Esophagus (tissue), 2 donors: ENCODE results near the gene TOP3A. TPM values are rescaled to one million over a fixed set of nuclear protein-coding genes. Genes with fewer than 3 reads are reported as not detected.

Source experiments
- H3K27ac ChIP-seq, 2 donors: one replicate each; pipeline ENCODE4 v1.5.1; 2013; ENCODE audit warnings: low read depth in 2 of 2, mild to moderate bottlenecking in 2 of 2, inconsistent platforms in 1 of 2, low read length in 1 of 2, moderate library complexity in 1 of 2
- H3K27me3 ChIP-seq, 2 donors: one replicate each; pipeline ENCODE4 v1.6.1; 2013; ENCODE audit warnings: low read length in 2 of 2, control low read depth in 1 of 2, mild to moderate bottlenecking in 1 of 2; ENCODE audit not compliant: insufficient read depth in 2 of 2, control insufficient read depth in 1 of 2
- H3K36me3 ChIP-seq, 2 donors: one replicate each; pipeline ENCODE4 v1.6.1; 2013; ENCODE audit warnings: low read length in 1 of 2; ENCODE audit not compliant: control insufficient read depth in 2 of 2, insufficient read depth in 2 of 2
- H3K4me1 ChIP-seq, 2 donors: one replicate each; pipeline ENCODE4 v1.6.1; 2013; ENCODE audit warnings: low read length in 1 of 2; ENCODE audit not compliant: control insufficient read depth in 2 of 2, insufficient read depth in 2 of 2
- H3K4me3 ChIP-seq, 2 donors: one replicate each; pipeline ENCODE4 v1.5.1; 2013; ENCODE audit warnings: low read length in 2 of 2, mild to moderate bottlenecking in 2 of 2, low read depth in 1 of 2, moderate library complexity in 1 of 2
- H3K9me3 ChIP-seq, 2 donors: one replicate each; pipeline ENCODE4 v1.6.1; 2013; ENCODE audit warnings: mild to moderate bottlenecking in 2 of 2, low read depth in 1 of 2, low read length in 1 of 2, moderate library complexity in 1 of 2; ENCODE audit not compliant: control insufficient read depth in 2 of 2, insufficient read depth in 1 of 2
- WGBS, 2 donors: extraction: QIAGEN DNeasy Blood & Tissue Kit; methylation state at CpG; one replicate each; pipeline ENCODE4 v1.1.7; 2013; 5-methylcytosine and 5-hydroxymethylcytosine counted together
- polyA plus RNA-seq, 2 donors: library from polyadenylated mRNA; stranded (reverse); fragments of 200-250 nt; gene quantifications; one replicate each; pipeline ENCODE4 v1.2.3, GENCODE V29; 2013
- donor health status: healthy with polysubstance abuse.
- donor health status: Bipolar disorder and iron deficiency.

Gene TOP3A
- polyA plus RNA-seq, 2 donors, result 9.4 to 14.6 TPM

- H3K4me1 ChIP-seq, result no peaks in the 10 kb centered on the region
- WGBS, 2 donors, result 91 to 92% methylated on average over 6 of the region's 6 CpGs
- H3K9me3 ChIP-seq, result no peaks in the 10 kb centered on the region
- H3K36me3 ChIP-seq, result peaks cover 34 to 48% of the 10 kb centered on the region in 2 donors
- H3K27ac ChIP-seq, result no peak overlapping the region
- H3K27me3 ChIP-seq, result no peaks in the 10 kb centered on the region
- no peak overlapping the region for H3K4me3 ChIP-seq
These were observed 33.0 kb downstream of the TOP3A start for GRCh38 chr17:18281788-18282187.

GRCh38 chr17:18280766-18281371 is 33.9 kb downstream of the TOP3A start:
- H3K36me3 ChIP-seq, result peaks cover 36 to 56% of the 10 kb centered on the region in 2 donors
- H3K4me1 ChIP-seq, result no peaks in the 10 kb centered on the region
- H3K9me3 ChIP-seq, result no peaks in the 10 kb centered on the region
- H3K4me3 ChIP-seq, result no peak overlapping the region
- no peaks in the 10 kb centered on the region for H3K27me3 ChIP-seq
- WGBS, 2 donors, result 59 to 63% methylated on average over 5 of the region's 5 CpGs
- no peak overlapping the region for H3K27ac ChIP-seq

- peaks cover 36 to 54% of the 10 kb centered on the region in 2 donors for H3K36me3 ChIP-seq
- H3K4me1 ChIP-seq, result no peaks in the 10 kb centered on the region
- H3K9me3 ChIP-seq, result no peaks in the 10 kb centered on the region
- no peak overlapping the region for H3K27ac ChIP-seq
- no peaks in the 10 kb centered on the region for H3K27me3 ChIP-seq
- WGBS, 2 donors, result 91 to 97% methylated on average over 4 of the region's 4 CpGs
- no peak overlapping the region for H3K4me3 ChIP-seq
These were observed 34.5 kb downstream of the TOP3A start for GRCh38 chr17:18280249-18280648.

GRCh38 chr17:18278867-18279266 is 35.9 kb downstream of the TOP3A start:
- Histone ChIP-seq H3K36me3 (peaks cover 42 to 57% of the 10 kb centered on the region in 2 donors), H3K27me3 (no peaks in the 10 kb centered on the region), H3K9me3 (no peaks in the 10 kb centered on the region), H3K4me1 (no peaks in the 10 kb centered on the region), H3K27ac (no peak overlapping the region), H3K4me3 (no peak overlapping the region)
- 86 to 87% methylated on average over 3 of the region's 3 CpGs for WGBS, 2 donors

GRCh38 chr17:18277076-18277475 is 37.7 kb downstream of the TOP3A start:
- H3K27me3 ChIP-seq, result no peaks in the 10 kb centered on the region
- no peaks in the 10 kb centered on the region for H3K4me1 ChIP-seq
- no peak overlapping the region for H3K4me3 ChIP-seq
- 91 to 97% methylated on average over 1 of the region's 1 CpG for WGBS, 2 donors
- peaks cover 34 to 44% of the 10 kb centered on the region in 2 donors for H3K36me3 ChIP-seq
- H3K27ac ChIP-seq, result no peak overlapping the region
- H3K9me3 ChIP-seq, result no peaks in the 10 kb centered on the region

GRCh38 chr17:18270046-18270931 is 44.5 kb downstream of the TOP3A start:
- Histone ChIP-seq H3K9me3 (no peaks in the 10 kb centered on the region), H3K36me3 (peaks cover 5 to 11% of the 10 kb centered on the region in 2 donors), H3K27ac (no peak overlapping the region), H3K27me3 (no peaks in the 10 kb centered on the region), H3K4me3 (no peak overlapping the region), H3K4me1 (no peaks in the 10 kb centered on the region)
- 81 to 86% methylated on average over 14 of the region's 14 CpGs for WGBS, 2 donors

- H3K27me3 ChIP-seq, result no peaks in the 10 kb centered on the region
- H3K4me3 ChIP-seq, result no peak overlapping the region
- H3K36me3 ChIP-seq, result peaks cover 13 to 24% of the 10 kb centered on the region in 2 donors
- WGBS, 2 donors, result 43 to 51% methylated on average over 14 of the region's 14 CpGs
- no peak overlapping the region for H3K27ac ChIP-seq
- no peaks in the 10 kb centered on the region for H3K4me1 ChIP-seq
- H3K9me3 ChIP-seq, result no peaks in the 10 kb centered on the region
These were observed 46.7 kb downstream of the TOP3A start for GRCh38 chr17:18267927-18268711.

GRCh38 chr17:18267366-18267765 is 47.4 kb downstream of the TOP3A start:
- peaks cover 0 to 3% of the 10 kb centered on the region in 2 donors for H3K4me1 ChIP-seq
- WGBS, 2 donors, result 72 to 82% methylated on average over 10 of the region's 10 CpGs
- H3K27ac ChIP-seq, result no peak overlapping the region
- no peaks in the 10 kb centered on the region for H3K9me3 ChIP-seq
- no peaks in the 10 kb centered on the region for H3K27me3 ChIP-seq
- peaks cover 13 to 30% of the 10 kb centered on the region in 2 donors for H3K36me3 ChIP-seq
- no peak overlapping the region for H3K4me3 ChIP-seq

- H3K4me3 ChIP-seq, result no peak overlapping the region
- peaks cover 3 to 13% of the 10 kb centered on the region in 2 donors for H3K4me1 ChIP-seq
- no peaks in the 10 kb centered on the region for H3K9me3 ChIP-seq
- H3K27me3 ChIP-seq, result no peaks in the 10 kb centered on the region
- 92 to 95% methylated on average over 50 of the region's 50 CpGs for WGBS, 2 donors
- peaks cover 13 to 32% of the 10 kb centered on the region in 2 donors for H3K36me3 ChIP-seq
- no peak overlapping the region for H3K27ac ChIP-seq
These were observed 50.7 kb downstream of the TOP3A start for GRCh38 chr17:18263885-18264682.
